RPMI7951 (cell line): ENCODE data around the gene ADGRL2. TPM values are rescaled to one million over a fixed set of nuclear protein-coding genes. Genes with fewer than 3 reads are reported as not detected.

Source experiments
- DNase-seq: peaks from one replicate; pipeline ENCODE4 v3.0.0-alpha.2; 2012; ENCODE audit warnings: low read depth
- total RNA-seq: library from RNA; depleted of rRNA; stranded (reverse); fragments of >200 nt; shearing (Covaris generic); gene quantifications from 2 replicates; pipeline ENCODE4 v1.2.3, GENCODE V29; 2014

The ADGRL2 gene
- total RNA-seq, 1 experiment from 2014 or later, result not detected

- DNase-seq, result no peak
These were observed 106.8 kb downstream of the ADGRL2 start for GRCh38 chr1:81907575-81907974.

DNA sequence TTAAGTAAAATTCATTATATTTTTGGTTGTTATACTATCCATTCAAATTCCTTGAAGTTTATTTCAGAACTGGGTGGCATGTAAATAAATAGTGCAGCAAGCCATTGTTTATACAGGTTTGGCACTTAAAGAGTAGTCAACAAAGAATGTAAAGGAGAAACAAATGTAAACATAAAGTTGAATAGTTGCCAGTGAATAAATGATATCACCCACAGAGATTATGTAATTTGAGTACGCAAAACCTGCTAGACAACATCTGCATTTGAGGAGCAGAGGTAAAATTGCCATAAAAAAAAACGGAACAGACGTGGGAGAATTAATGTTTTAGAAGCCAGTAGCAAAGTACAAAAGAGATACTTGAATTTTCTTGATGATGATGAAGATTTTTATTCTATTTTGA, 111.6 kb downstream of the ADGRL2 start:
- DNase-seq, result no peak

DNA sequence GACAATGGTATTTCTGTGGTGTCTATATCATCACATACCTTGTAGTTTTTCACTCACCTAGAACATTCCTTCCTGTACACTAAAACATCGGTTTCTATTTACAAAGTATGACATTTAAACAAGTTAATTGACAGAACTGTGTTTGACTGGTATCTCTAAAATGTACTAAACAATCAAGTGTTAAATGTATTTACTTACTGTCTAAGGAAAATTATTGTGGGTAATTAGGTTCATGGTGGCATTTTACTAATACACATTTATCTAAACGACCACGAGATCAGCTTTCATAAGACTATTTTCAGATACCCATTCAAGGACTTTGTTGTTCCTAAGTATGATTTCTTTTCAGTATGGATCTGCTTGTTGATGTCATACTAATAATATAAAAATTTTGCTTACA, 115.2 kb downstream of the ADGRL2 start:
- DNase-seq, result no peak

DNA sequence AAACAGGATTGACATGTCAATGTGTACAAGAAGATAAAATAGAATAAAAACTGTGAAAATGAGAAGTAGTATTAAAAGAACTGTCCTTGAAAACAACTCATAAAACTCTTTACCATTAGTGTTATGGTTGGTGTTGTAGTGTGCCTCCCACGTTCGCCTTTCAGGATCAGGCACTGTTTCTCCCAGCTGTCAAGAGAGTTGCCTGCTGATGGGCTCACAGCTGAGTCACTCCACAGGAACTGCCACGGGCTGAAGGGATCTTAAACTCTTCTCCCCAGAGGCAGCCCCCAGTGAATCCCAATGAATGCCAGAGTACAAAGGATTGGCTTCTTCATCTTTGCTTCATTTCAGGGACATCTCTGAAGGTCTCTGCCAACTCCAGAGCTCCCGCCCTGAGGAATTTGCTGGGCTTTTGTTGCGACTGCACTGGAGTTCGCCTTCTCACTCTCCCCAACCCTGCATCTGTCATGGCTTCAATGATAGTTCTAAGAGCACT, 119.6 kb downstream of the ADGRL2 start:
- DNase-seq, result peak; percentile 15

DNA sequence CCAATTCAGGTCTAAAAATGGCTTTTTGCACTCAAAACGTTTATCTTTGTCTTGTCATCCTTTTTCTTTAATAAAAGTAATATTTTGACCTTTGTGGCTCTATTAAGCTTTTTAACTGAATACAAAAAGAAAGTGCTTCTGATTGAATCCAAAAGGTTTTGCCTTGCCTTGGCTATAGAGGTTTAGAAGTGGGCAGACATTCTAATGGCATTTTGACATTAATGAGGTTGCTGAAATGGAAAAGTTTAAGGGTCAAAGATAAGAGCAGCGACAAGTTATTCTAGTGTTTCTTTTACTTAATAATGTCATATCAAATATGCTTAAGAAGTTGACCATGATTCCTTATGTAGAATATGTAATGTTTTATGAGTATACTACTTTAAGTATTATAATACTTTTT, 120.2 kb downstream of the ADGRL2 start:
- no peak for DNase-seq

GRCh38 chr1:81921344-81921743, 120.6 kb downstream of the ADGRL2 start:
- no peak for DNase-seq

DNA sequence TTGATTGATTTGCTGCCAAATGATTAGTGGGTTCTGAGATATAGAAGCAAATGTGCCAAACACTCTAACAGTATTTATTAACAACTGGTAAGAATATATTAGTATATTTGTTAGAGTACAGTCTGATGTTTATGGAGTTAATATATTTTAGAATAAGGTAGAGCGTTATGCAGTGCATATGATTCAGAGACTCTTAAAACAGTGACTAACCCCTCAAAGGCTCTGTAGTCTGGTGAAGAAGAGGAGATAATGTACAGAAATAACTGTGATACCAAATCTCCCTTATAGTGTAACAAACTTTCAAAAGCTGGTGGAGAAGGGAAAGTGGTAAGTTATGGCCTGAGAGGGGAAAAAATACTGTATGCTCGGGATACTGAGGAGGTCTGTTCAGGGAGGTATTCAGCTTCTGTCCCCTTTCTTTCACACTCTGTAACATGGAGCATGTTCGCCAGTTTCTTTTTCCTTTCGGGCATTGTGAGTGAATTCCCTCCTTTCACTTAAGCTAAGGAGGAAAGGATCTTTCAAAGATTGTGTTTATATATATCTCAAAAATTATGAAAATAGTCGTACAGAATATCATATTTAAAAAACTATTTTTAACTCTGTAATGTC, 121.2 kb downstream of the ADGRL2 start:
- no peak for DNase-seq

DNA sequence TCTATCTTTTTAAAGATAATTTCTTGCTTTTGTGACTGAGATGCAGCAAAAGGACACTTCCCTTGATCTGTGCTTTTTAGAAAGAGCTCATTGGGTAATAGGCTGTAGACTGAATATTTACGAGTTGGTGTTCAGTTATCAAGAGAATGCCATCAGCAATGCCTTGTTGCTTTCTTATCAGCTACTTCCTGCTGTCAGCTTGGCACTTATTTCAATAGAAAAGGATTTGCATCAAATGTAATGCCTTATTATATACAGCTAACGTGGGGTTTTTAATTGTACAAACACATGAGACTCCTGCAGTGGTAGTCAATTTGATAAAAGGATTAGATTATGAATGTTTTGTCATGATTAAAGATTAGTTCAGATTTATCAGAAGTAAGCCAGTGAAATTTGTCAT, 122.2 kb downstream of the ADGRL2 start:
- DNase-seq, result no peak

GRCh38 chr1:81929106-81929505, 128.4 kb downstream of the ADGRL2 start:
- no peak for DNase-seq

DNA sequence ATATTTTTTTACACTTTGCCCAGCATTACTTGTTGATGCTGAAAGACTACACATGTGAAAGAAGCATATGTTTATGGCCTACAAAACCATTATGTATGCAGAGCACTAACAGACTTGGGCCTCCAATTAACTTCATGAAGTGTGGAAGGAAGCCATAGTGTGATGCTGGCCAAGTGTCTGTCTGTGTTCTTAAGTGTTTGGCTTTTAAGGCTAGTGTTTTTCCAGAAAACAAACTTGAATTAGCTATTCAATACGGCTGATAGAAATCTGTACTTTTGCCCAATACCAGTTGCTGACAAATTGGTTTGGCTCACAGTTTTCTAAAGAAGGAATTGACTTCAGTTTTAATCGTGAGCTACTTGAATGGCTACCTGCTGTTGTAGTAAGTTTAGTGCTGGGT, 136.1 kb downstream of the ADGRL2 start:
- no peak for DNase-seq

DNA sequence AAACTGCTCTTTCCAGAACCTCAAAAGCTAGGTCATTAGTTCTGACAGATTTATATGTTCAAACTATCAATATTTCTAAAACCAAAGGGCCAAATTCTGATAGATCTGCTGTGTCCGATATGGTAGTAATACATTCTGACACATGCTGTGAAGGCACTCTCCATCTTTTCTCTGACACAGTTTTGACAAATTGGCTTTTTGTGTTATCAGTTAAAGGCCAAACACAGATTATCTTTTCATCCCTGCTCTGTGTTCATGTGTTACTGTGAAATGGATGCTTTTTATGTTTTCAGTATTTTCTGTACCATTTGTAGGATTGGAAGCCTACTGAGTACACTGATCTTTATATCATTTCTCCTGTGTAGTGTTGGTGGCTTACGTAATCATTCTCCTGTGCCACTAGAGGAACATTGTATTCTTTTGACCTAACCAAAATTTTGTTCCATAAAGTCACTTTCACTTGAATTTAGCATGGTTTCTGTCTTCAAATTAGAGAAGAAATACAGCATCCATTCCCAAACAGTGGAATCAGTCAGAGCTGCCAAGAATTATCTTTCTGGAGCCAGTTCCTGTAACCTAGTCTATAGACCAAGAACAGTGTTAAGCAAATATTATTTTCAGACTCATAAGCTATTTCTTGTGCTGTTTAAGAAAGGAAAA, 137.2 kb downstream of the ADGRL2 start:
- no peak for DNase-seq

GRCh38 chr1:81948495-81948894, 147.8 kb downstream of the ADGRL2 start:
- DNase-seq, result no peak

- no peak for DNase-seq
These were observed 148.7 kb downstream of the ADGRL2 start for GRCh38 chr1:81949421-81949820.

- DNase-seq, result no peak
These were observed 149.3 kb downstream of the ADGRL2 start for GRCh38 chr1:81950037-81950436.

DNA sequence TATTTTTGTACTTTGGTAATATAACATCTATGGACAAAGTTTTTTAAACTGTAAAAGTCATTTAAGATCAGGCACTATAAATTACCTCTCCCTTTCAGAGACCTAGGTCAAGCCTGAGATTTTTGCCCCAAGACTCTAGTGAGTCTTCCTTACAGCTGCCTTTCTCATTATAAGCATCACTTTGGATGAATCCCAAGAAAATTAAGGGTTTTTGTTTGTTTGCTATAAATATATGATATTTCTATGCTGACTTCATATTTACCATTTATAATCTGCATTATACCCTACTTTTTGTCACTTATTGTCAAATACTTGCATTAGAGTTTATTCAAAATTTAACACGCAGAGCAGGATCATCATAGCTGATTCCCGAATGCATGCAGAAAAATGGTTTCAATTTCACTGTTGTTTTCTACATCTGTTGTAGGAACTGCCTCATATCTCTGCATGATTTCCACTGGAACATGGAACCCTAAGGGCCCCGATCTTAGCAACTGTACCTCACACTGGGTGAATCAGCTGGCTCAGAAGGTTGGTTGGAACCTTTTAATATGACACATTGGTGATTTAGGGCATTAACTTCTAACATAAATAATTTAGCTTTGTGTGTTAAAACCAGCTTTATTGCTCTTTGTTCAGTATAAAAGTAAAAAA, 150.0 kb downstream of the ADGRL2 start:
- DNase-seq, result no peak

DNA sequence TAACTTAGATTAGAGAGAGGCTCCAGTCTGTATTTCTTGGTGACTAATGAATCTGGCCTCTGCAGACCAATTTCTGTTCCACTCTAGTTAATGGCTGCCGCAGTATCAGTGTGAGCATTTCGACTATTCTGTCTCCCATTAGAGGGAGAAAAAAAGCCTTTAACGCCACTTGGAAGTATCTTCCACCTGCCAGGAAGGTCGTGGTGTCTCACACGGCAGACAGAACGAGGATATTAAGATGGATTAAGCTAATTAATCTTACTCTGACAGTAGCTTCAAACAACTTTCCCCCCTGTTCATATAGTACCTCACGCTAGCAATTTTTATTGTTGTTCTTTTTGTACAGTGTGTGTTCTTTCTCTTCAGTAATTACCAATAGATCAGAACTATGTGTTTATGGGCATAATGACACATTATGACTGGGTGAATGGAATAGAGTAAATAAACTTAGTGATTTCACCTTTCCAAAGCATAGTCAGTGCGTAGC, 153.8 kb downstream of the ADGRL2 start:
- no peak for DNase-seq

DNA sequence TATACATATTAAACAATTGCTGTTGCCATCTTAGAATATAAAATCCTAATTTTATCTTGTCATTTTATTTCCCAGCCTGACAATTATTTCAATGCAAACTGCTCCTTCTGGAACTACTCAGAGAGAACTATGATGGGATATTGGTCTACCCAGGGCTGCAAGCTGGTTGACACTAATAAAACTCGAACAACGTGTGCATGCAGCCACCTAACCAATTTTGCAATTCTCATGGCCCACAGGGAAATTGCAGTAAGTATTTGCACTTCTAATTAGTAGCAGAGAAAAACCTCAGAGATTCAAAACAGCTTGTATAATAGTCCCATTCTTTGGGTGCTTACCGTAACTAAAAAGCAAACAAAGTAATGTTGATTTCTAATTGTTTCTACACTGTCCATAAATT, 167.2 kb downstream of the ADGRL2 start:
- no peak for DNase-seq

DNA sequence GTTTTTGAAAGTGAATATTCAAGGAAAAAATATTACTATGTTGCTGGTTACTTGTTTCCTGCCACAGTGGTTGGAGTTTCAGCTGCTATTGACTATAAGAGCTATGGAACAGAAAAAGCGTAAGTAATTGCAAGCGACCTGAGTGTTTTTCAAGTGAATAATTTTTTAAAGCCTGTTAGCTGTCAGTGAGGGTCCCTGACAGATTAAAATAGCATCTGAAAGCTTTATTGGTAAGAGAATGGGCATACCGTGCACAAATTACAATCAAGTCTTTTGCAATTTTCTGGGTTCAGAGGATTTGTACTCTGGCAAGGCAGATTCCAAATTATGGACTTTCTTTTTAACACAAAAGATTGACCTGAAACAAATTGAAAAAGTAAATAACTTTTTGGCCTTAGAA, 169.7 kb downstream of the ADGRL2 start:
- DNase-seq, result no peak

DNA sequence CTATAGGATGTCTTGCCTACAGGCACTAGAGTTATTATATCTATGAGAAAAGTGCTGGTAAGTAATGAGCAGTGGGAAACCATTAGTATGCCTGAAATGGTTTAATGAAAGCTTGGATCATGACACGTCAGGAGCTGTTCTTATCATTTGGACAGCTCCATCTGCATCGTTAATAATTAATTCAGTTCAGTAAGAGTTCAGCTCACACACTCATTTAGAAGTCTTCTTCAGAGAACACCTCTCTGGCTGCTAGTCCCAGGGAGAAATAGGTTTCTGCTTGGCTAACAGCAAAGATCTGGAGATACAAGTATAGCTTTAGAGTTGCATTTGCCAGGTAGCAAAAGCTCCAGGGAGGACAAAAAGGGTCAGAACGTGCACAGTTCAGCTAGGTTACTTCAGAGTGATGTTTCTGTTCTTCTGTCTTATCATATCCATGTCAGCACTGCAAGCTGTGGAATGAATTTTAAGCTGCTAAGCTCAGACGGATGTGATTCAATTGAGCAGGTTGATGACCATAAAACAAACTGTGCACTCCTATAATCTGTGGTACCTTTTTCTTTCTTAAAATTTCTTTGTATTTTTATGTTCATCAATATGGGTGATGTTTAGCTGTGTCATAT, 173.6 kb downstream of the ADGRL2 start:
- no peak for DNase-seq

DNA sequence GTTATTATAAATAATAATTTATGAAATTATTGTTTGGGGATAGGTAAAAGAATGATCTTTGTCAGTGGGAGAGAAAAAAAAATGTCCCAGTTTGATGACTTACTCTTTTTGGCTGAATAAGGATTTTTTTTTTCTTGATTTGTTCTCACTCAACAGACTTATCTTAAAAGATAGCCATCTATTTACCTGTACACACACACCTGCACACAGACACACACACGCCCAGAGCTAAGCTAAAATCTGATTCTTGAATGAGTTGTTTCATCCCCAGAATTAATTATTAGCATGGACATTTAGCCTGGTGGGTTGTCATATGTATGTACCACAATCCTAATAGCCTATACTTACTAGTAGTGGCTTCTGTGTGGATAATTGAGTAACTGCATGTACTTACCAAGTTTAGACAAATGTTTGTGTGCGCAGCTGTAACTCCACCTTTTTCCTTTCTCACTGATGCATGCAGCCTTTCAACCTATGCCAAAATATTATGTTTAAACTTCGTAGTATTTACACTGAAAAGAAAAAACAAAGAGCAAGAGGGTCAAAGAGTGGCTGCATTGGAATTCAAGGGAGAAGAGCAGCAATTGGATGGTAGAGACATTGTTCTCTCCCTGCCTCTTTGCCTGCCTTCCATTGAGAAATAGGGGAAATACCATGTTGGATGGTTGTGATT, 174.3 kb downstream of the ADGRL2 start:
- no peak for DNase-seq

GRCh38 chr1:81976539-81976938, 175.8 kb downstream of the ADGRL2 start:
- DNase-seq, result no peak

GRCh38 chr1:81978945-81979344, 178.2 kb downstream of the ADGRL2 start:
- DNase-seq, result no peak
